LNCAP (cell line): ENCODE results near the gene MTIF3.

Source experiments
- TF ChIP-seq, protein P1 (sequence below): fragments of 450-650 bp; IDR thresholded peaks from 2 replicates; pipeline ENCODE4 v1.5.1; 2017; ENCODE audit warnings: mild to moderate bottlenecking

Gene MTIF3

DNA sequence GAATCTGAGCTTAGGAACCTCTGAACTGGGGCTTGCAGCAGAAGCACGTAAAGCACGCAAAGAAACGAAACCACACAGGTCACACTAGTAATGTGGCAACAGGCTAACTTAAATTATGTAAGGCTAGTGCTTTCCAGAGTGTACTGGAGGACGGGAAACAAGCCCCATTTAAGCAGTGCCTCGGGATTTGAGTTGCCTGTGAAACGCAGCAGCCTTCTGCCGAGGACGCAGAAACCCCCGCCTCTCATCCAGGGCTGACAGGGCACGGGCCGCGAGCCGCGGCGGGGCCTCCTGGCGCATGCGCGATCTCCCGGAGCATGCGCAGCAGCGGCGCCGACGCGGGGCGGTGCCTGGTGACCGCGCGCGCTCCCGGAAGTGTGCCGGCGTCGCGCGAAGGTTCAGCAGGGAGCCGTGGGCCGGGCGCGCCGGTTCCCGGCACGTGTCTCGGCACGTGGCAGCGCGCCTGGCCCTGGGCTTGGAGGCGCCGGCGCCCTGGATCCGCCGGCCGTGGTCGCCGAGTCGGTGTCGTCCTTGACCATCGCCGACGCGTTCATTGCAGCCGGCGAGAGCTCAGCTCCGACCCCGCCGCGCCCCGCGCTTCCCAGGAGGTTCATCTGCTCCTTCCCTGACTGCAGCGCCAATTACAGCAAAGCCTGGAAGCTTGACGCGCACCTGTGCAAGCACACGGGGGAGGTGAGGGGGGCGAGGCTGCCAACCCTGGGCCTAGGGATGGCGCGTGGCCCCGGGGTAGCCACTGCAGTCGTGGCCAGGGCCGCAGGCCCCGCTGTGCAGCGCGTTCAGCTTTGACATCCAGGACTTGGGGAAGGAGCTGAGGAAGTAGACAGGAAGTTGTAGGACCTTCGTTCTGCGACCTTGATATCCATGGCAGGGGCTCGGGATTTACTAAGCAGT lies 25.9 kb downstream of the MTIF3 start, which contains the start of gene GTF3A:
TSS of gene GTF3A (plus strand) at position 374 of the 912 bp plus-strand sequence.
- TF ChIP-seq, protein P1, sequence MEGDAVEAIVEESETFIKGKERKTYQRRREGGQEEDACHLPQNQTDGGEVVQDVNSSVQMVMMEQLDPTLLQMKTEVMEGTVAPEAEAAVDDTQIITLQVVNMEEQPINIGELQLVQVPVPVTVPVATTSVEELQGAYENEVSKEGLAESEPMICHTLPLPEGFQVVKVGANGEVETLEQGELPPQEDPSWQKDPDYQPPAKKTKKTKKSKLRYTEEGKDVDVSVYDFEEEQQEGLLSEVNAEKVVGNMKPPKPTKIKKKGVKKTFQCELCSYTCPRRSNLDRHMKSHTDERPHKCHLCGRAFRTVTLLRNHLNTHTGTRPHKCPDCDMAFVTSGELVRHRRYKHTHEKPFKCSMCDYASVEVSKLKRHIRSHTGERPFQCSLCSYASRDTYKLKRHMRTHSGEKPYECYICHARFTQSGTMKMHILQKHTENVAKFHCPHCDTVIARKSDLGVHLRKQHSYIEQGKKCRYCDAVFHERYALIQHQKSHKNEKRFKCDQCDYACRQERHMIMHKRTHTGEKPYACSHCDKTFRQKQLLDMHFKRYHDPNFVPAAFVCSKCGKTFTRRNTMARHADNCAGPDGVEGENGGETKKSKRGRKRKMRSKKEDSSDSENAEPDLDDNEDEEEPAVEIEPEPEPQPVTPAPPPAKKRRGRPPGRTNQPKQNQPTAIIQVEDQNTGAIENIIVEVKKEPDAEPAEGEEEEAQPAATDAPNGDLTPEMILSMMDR: no peak

GRCh38 chr13:27423333-27423732 lies 27.0 kb downstream of the MTIF3 start:
- TF ChIP-seq, protein P1: no peak

DNA sequence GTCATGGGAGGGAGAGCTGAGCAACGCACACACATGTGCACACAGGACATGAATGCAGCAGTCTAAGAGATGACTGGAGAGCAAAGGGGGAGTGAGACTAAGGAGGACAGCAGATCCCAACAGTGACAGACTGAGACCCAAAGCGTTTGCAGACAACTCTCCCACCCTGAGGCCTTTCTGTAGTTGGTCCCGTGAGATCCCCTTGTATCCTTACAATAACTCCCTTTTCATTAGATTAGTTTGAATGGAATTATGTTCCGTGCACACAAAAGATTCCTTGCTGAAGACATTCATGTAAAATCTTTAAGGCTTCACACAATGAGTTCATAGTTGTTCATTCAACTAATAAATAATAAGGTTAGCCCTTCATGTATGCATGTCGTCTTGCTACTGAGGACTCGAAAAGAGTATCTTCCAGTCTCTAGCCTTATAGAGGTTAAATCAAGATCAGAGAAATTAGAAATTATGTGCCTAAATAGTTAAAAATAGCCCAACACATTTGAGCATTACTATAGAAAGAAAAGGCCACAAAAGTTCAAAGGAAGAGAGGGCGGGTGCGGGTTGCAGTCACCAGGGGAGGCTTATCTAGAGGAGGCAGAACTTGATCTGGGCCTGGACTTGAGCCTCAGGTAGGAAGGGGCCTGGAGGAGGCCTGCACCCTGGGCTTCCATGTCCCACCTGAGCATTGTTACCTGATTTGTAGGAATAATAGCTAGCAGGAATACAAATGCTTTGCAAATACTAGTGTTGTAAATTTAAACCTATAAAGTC lies 29.1 kb downstream of the MTIF3 start:
- TF ChIP-seq, protein P1: no peak

GRCh38 chr13:27419328-27419727 lies 31.0 kb downstream of the MTIF3 start:
- TF ChIP-seq, protein P1: no peak

DNA sequence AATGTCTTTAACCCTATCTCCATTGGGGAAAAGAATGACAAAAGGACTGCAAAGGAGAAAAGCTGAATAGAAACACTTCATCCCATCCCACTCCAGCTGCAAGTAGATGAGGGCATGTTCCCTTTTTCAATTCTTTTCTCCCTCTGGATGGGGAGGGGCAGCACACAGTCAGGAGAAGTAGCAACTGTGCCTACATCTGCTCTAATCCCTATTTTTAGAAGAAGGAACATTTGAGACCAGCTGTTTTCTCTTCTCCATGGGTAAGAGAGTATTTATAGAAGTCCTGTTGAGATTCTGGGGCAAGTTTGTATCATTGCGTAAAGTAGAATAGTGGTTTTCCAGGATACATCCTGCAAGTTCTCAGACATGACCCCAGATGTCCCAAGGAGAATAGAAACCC lies 35.2 kb downstream of the MTIF3 start:
- TF ChIP-seq, protein P1: no peak

- TF ChIP-seq, protein P1: no peak
Measured at GRCh38 chr13:27411341-27411740, 39.0 kb downstream of the MTIF3 start.

- TF ChIP-seq, protein P1: no peak
Measured at GRCh38 chr13:27409013-27409412, 41.4 kb downstream of the MTIF3 start.
